ENCODE measurements around the gene VPS37C. TPM values are rescaled to one million over a fixed set of nuclear protein-coding genes. Genes with fewer than 3 reads are reported as not detected.

Gene VPS37C
- total RNA-seq, 1 experiment from 2014 or later: 23.4 TPM

- POLR2A ChIA-PET: interaction anchor here (0.6 kb wide), 1 partner anchor 81 kb away, joined by 3 read pairs; no protein-coding TSS in a partner anchor
Measured at GRCh38 chr11:61144511-61145179, 16.6 kb downstream of the VPS37C start.

More at GRCh38 chr11:61144511-61145179, 16.6 kb downstream of the VPS37C start:
- no peak for TF ChIP-seq JAZF1 (CRISPR knock-in tag; IDR thresholded peaks at IDR 0.05)
- no peak for TF ChIP-seq ZNF423 (CRISPR knock-in tag; IDR thresholded peaks at IDR 0.05)
- no peak for TF ChIP-seq NFYB (CRISPR knock-in tag; conservative IDR thresholded peaks at IDR 0.05; ENCODE audit: low read depth)
- no peak for TF ChIP-seq TP53 (CRISPR knock-in tag; IDR thresholded peaks at IDR 0.05)
- no peak for TF ChIP-seq ZNF121 (CRISPR knock-in tag; IDR thresholded peaks at IDR 0.05)
- TF ChIP-seq CDX4 (CRISPR knock-in tag; IDR thresholded peaks at IDR 0.05; ENCODE audit: borderline replicate concordance): no peak
- no peak for TF ChIP-seq ZNF219 (CRISPR knock-in tag; IDR thresholded peaks at IDR 0.05; ENCODE audit: borderline replicate concordance)
- TF ChIP-seq PRRX2 (CRISPR knock-in tag; IDR thresholded peaks at IDR 0.05): no peak
- TF ChIP-seq ZNF416 (CRISPR knock-in tag; IDR thresholded peaks at IDR 0.05): no peak
- no peak for TF ChIP-seq USF2 (CRISPR knock-in tag; IDR thresholded peaks at IDR 0.05)
- no peak for TF ChIP-seq HMGA2 (CRISPR knock-in tag; IDR thresholded peaks at IDR 0.05)
- no peak for TF ChIP-seq OVOL2 (CRISPR knock-in tag; IDR thresholded peaks at IDR 0.05; ENCODE audit: borderline replicate concordance)
- no peak for TF ChIP-seq ZNF263 (CRISPR knock-in tag; IDR thresholded peaks at IDR 0.05; ENCODE audit: low read depth)
- TF ChIP-seq, protein P1, sequence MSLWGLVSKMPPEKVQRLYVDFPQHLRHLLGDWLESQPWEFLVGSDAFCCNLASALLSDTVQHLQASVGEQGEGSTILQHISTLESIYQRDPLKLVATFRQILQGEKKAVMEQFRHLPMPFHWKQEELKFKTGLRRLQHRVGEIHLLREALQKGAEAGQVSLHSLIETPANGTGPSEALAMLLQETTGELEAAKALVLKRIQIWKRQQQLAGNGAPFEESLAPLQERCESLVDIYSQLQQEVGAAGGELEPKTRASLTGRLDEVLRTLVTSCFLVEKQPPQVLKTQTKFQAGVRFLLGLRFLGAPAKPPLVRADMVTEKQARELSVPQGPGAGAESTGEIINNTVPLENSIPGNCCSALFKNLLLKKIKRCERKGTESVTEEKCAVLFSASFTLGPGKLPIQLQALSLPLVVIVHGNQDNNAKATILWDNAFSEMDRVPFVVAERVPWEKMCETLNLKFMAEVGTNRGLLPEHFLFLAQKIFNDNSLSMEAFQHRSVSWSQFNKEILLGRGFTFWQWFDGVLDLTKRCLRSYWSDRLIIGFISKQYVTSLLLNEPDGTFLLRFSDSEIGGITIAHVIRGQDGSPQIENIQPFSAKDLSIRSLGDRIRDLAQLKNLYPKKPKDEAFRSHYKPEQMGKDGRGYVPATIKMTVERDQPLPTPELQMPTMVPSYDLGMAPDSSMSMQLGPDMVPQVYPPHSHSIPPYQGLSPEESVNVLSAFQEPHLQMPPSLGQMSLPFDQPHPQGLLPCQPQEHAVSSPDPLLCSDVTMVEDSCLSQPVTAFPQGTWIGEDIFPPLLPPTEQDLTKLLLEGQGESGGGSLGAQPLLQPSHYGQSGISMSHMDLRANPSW (CRISPR knock-in tag; conservative IDR thresholded peaks at IDR 0.05; ENCODE audit: low read depth): no peak
- no peak for TF ChIP-seq E2F4 (CRISPR knock-in tag; IDR thresholded peaks at IDR 0.05; ENCODE audit: borderline replicate concordance, low read depth)
- no peak for TF ChIP-seq ZNF512 (CRISPR knock-in tag; IDR thresholded peaks at IDR 0.05; ENCODE audit: borderline replicate concordance)
- TF ChIP-seq, protein P2, sequence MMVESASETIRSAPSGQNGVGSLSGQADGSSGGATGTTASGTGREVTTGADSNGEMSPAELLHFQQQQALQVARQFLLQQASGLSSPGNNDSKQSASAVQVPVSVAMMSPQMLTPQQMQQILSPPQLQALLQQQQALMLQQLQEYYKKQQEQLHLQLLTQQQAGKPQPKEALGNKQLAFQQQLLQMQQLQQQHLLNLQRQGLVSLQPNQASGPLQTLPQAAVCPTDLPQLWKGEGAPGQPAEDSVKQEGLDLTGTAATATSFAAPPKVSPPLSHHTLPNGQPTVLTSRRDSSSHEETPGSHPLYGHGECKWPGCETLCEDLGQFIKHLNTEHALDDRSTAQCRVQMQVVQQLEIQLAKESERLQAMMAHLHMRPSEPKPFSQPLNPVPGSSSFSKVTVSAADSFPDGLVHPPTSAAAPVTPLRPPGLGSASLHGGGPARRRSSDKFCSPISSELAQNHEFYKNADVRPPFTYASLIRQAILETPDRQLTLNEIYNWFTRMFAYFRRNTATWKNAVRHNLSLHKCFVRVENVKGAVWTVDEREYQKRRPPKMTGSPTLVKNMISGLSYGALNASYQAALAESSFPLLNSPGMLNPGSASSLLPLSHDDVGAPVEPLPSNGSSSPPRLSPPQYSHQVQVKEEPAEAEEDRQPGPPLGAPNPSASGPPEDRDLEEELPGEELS (CRISPR knock-in tag; IDR thresholded peaks at IDR 0.05): no peak
- TF ChIP-seq NFE2L1 (CRISPR knock-in tag; IDR thresholded peaks at IDR 0.05): no peak
- TF ChIP-seq ZNF671 (CRISPR knock-in tag; IDR thresholded peaks at IDR 0.05): no peak
- DNase-seq (ENCODE audit: low spot score): no peak
- H3K27ac Mint-ChIP-seq: no peak overlapping the region
- H3K4me3 Mint-ChIP-seq: no peak overlapping the region
- no peaks in the 10 kb centered on the region for H3K9me3 Mint-ChIP-seq
- no peaks in the 10 kb centered on the region for H3K27me3 Mint-ChIP-seq (ENCODE audit: low read depth)
- CTCF ChIA-PET: interaction anchor here (1.1 to 1.2 kb wide), 2 partner anchors 42 to 313 kb away, joined by 3 read pairs; no protein-coding TSS in a partner anchor
- H3K36me3 Mint-ChIP-seq: no peaks in the 10 kb centered on the region
- ATAC-seq: no peak
- H3K4me1 Mint-ChIP-seq: peaks cover 27% of the 10 kb centered on the region
